H1 (cell line): Measurements from ENCODE around the gene MMP21. TPM values are rescaled to one million over a fixed set of nuclear protein-coding genes. Genes with fewer than 3 reads are reported as not detected.
A peak's percentile ranks its signal among the peaks of the same experiment; 100 is the strongest.

Experiments used
- CTCF ChIA-PET: fragments of 300-600 bp; sonication (Branson Sonifier 250); formaldehyde crosslinking; loops from one replicate; lab custom pipeline; 2021; ENCODE audit not compliant: partially characterized antibody; lab: Charles Lee
- POLR2A ChIA-PET: fragments of 300-600 bp; sonication (Branson Sonifier 250); formaldehyde crosslinking; loops from one replicate; lab custom pipeline; 2021; ENCODE audit warnings: inconsistent platforms; ENCODE audit not compliant: partially characterized antibody; lab: Charles Lee
- DNase-seq, 2 experiments: peaks; one replicate each; pipeline versions ENCODE4 v3.0.0 to v3.0.0-alpha.2; 2010 to 2022; ENCODE audit warnings: low spot score in 2 of 2, low read depth in 1 of 2, mixed read lengths in 1 of 2
- FAIRE-seq: peaks from 2 replicates; lab custom pipeline; 2011; peaks lifted over from hg19 to GRCh38; lab: Jason Lieb, UNC
- H2AFZ ChIP-seq: 2 replicates; pipeline ENCODE4 v1.8.1; 2012; ENCODE audit warnings: low read length, inconsistent platforms
- H2AK5ac ChIP-seq: 2 replicates; pipeline ENCODE4 v1.6.1; 2013; ENCODE audit warnings: low read depth, low read length
- H2BK120ac ChIP-seq: replicated peaks from 2 replicates; pipeline ENCODE3; 2013; ENCODE audit warnings: low read depth, low read length, inconsistent platforms
- H2BK12ac ChIP-seq: 2 replicates; pipeline ENCODE4 v1.6.1; 2013; ENCODE audit warnings: low read depth, low read length
- H2BK15ac ChIP-seq: 2 replicates; pipeline ENCODE4 v1.6.1; 2013; ENCODE audit warnings: low read length
- H2BK20ac ChIP-seq: 2 replicates; pipeline ENCODE4 v1.6.1; 2013; ENCODE audit warnings: low read length
- H2BK5ac ChIP-seq: 2 replicates; pipeline ENCODE4 v1.6.1; 2013; ENCODE audit warnings: low read depth, low read length
- H3K14ac ChIP-seq: 2 replicates; pipeline ENCODE4 v1.6.1; 2013; ENCODE audit warnings: inconsistent platforms; ENCODE audit not compliant: insufficient read length
- H3K18ac ChIP-seq: 2 replicates; pipeline ENCODE4 v1.6.1; 2013; ENCODE audit warnings: low read length; ENCODE audit errors: extremely low read depth
- H3K23ac ChIP-seq: 2 replicates; pipeline ENCODE4 v1.6.1; 2013; ENCODE audit warnings: inconsistent platforms; ENCODE audit not compliant: insufficient read length
- H3K23me2 ChIP-seq: 2 replicates; pipeline ENCODE4 v1.6.1; 2013; ENCODE audit warnings: low read depth, low read length
- H3K27ac ChIP-seq: 2 replicates; pipeline ENCODE4 v1.6.1; 2011; ENCODE audit warnings: low read depth, low read length, inconsistent platforms
- H3K27me3 ChIP-seq, 4 experiments: replicated peaks in 1 of 4; 1 replicate in 1 of 4; 2 replicates in 3 of 4; pipeline versions ENCODE4 v1.6.1 to v1.8.1; 2011 to 2013; ENCODE audit warnings: low read length in 3 of 4, mild to moderate bottlenecking in 3 of 4, inconsistent platforms in 2 of 4, mixed read lengths in 2 of 4, moderate library complexity in 1 of 4; ENCODE audit not compliant: control insufficient read depth in 3 of 4, insufficient read depth in 3 of 4; ENCODE audit errors: extremely low read depth in 1 of 4
- H3K36me3 ChIP-seq, 4 experiments: 2 replicates each; pipeline versions ENCODE4 v1.6.1 to v1.8.1; 2011 to 2013; ENCODE audit warnings: mild to moderate bottlenecking in 4 of 4, low read length in 3 of 4, moderate library complexity in 2 of 4, control low read depth in 1 of 4, inconsistent platforms in 1 of 4; ENCODE audit not compliant: insufficient read depth in 4 of 4, control insufficient read depth in 2 of 4
- H3K4ac ChIP-seq: replicated peaks from 2 replicates; pipeline ENCODE3; 2013; ENCODE audit warnings: low read length, low read depth, mixed read lengths, inconsistent platforms; ENCODE audit not compliant: insufficient read length
- H3K4me1 ChIP-seq, 4 experiments: replicated peaks in 1 of 4; 1 replicate in 1 of 4; 2 replicates in 3 of 4; pipeline versions ENCODE4 v1.6.1 to v1.8.1; 2011 to 2013; ENCODE audit warnings: low read length in 3 of 4, inconsistent platforms in 2 of 4, mixed read lengths in 1 of 4; ENCODE audit not compliant: insufficient read depth in 4 of 4, control insufficient read depth in 3 of 4
- H3K4me2 ChIP-seq, 2 experiments: 2 replicates each; pipeline versions ENCODE4 v1.6.1 to v1.8.1; 2011 to 2013; ENCODE audit warnings: low read depth in 2 of 2, low read length in 2 of 2, control low read depth in 1 of 2, inconsistent platforms in 1 of 2, mild to moderate bottlenecking in 1 of 2; ENCODE audit not compliant: insufficient read depth in 1 of 2
- H3K4me3 ChIP-seq, 4 experiments: fragments of 200-600, 300-600 bp in 1 of 4; sonication (generic), shearing (Covaris generic), sonication (Bioruptor Twin) in 1 of 4; 2 replicates each; pipeline versions ENCODE4 v1.5.1 to v1.8.1; 2011 to 2016; ENCODE audit warnings: low read length in 4 of 4, low read depth in 3 of 4, control low read depth in 2 of 4, inconsistent platforms in 2 of 4, mild to moderate bottlenecking in 2 of 4, mixed read lengths in 1 of 4, moderate library complexity in 1 of 4; ENCODE audit not compliant: insufficient read depth in 2 of 4; ENCODE audit errors: extremely low read depth in 1 of 4
- H3K56ac ChIP-seq: replicated peaks from 2 replicates; pipeline ENCODE3; 2013; ENCODE audit warnings: low read depth, mild to moderate bottlenecking, mixed read lengths, low read length, inconsistent platforms; ENCODE audit not compliant: insufficient read length
- H3K79me1 ChIP-seq: 2 replicates; pipeline ENCODE4 v1.6.1; 2013; ENCODE audit warnings: low read depth, low read length, control low read depth
- H3K79me2 ChIP-seq, 2 experiments: 2 replicates each; pipeline versions ENCODE4 v1.6.1 to v1.8.1; 2012 to 2013; ENCODE audit warnings: low read length in 2 of 2, mild to moderate bottlenecking in 2 of 2, inconsistent platforms in 1 of 2; ENCODE audit not compliant: insufficient read depth in 2 of 2, control insufficient read depth in 1 of 2
- H3K9ac ChIP-seq, 4 experiments: replicated peaks in 1 of 4; 1 replicate in 1 of 4; 2 replicates in 3 of 4; pipeline versions ENCODE4 v1.6.1 to v1.8.1; 2011 to 2013; ENCODE audit warnings: low read depth in 3 of 4, low read length in 3 of 4, control low read depth in 2 of 4, mild to moderate bottlenecking in 2 of 4, moderate library complexity in 2 of 4, inconsistent platforms in 1 of 4; ENCODE audit errors: extremely low read depth in 1 of 4
- H3K9me3 ChIP-seq, 2 experiments: 2 replicates each; pipeline versions ENCODE4 v1.6.1 to v1.8.1; 2012 to 2013; ENCODE audit warnings: mild to moderate bottlenecking in 2 of 2, moderate library complexity in 2 of 2, control low read depth in 1 of 2, inconsistent platforms in 1 of 2, low read depth in 1 of 2, low read length in 1 of 2, mixed read lengths in 1 of 2; ENCODE audit not compliant: insufficient read depth in 2 of 2
- H4K20me1 ChIP-seq, 2 experiments: replicated peaks in 1 of 2; 2 replicates each; pipeline versions ENCODE3 to v1.8.1; 2011 to 2013; ENCODE audit warnings: inconsistent platforms in 2 of 2, low read length in 2 of 2, mild to moderate bottlenecking in 1 of 2; ENCODE audit not compliant: insufficient read depth in 2 of 2, control insufficient read depth in 1 of 2
- H4K5ac ChIP-seq: 2 replicates; pipeline ENCODE4 v1.6.1; 2013; ENCODE audit warnings: low read length, low read depth, mixed read lengths, inconsistent platforms; ENCODE audit not compliant: insufficient read length
- H4K8ac ChIP-seq: 2 replicates; pipeline ENCODE4 v1.8.0; 2013; ENCODE audit warnings: mild to moderate bottlenecking, moderate library complexity, low read length, inconsistent platforms; ENCODE audit not compliant: insufficient read depth; ENCODE audit errors: extremely low read depth
- H4K91ac ChIP-seq: replicated peaks from 2 replicates; pipeline ENCODE3; 2013; ENCODE audit warnings: low read length, mixed read lengths, inconsistent platforms; ENCODE audit not compliant: insufficient read length
- CTCF ChIP-seq, 3 experiments: IDR thresholded peaks; 1 replicate in 2 of 3; 2 replicates in 1 of 3; pipeline versions ENCODE4 v1.5.1 to v1.6.1; 2011; ENCODE audit warnings: low read length in 3 of 3, mild to moderate bottlenecking in 3 of 3, inconsistent platforms in 2 of 3, low read depth in 1 of 3, moderate library complexity in 1 of 3; ENCODE audit not compliant: insufficient read depth in 1 of 3; ENCODE audit errors: control extremely low read depth in 1 of 3
- HDAC6 ChIP-seq: IDR thresholded peaks from one replicate; pipeline ENCODE4 v1.7.1; 2012; ENCODE audit warnings: low read depth, mild to moderate bottlenecking, inconsistent platforms, low read length, moderate library complexity
- KDM1A ChIP-seq: fragments of 200-600, 300-600 bp; sonication (generic); IDR thresholded peaks from 2 replicates; pipeline ENCODE4 v1.7.1; 2016; ENCODE audit warnings: mild to moderate bottlenecking, low read length, borderline replicate concordance
- KDM4A ChIP-seq: IDR thresholded peaks from one replicate; pipeline ENCODE4 v1.7.1; 2012; ENCODE audit warnings: low read depth, mild to moderate bottlenecking, moderate library complexity, low read length, inconsistent platforms; ENCODE audit not compliant: severe bottlenecking
- RBBP5 ChIP-seq: IDR thresholded peaks from 2 replicates; pipeline ENCODE4 v1.7.1; 2012; ENCODE audit warnings: low read depth, mild to moderate bottlenecking, inconsistent platforms, low read length, moderate library complexity, borderline replicate concordance
- RFX5 ChIP-seq: IDR thresholded peaks from 2 replicates; pipeline ENCODE4 v1.6.1; 2011; ENCODE audit warnings: low read depth, low read length, improper control_type of control experiment, borderline replicate concordance
- TBP ChIP-seq: IDR thresholded peaks from 2 replicates; pipeline ENCODE4 v1.6.1; 2011; ENCODE audit warnings: low read depth, low read length, improper control_type of control experiment
- YY1 ChIP-seq: IDR thresholded peaks from 2 replicates; pipeline ENCODE4 v1.6.1; 2011; ENCODE audit warnings: low read depth, mild to moderate bottlenecking, low read length
- WGBS, 2 experiments: shearing (Covaris generic) in 1 of 2; methylation state at CpG; one replicate each; pipeline versions ENCODE4 v1.1.6 to v1.1.7; 2013 to 2015; ENCODE audit warnings: low lambda C conversion rate in 2 of 2, mixed read lengths in 2 of 2, inconsistent platforms in 1 of 2, low coverage in 1 of 2, missing lambda C conversion rate in 1 of 2; ENCODE audit not compliant: insufficient replicate concordance in 2 of 2, insufficient coverage in 1 of 2, insufficient read length in 1 of 2; ENCODE audit errors: extremely low coverage in 1 of 2, missing lambda C conversion rate in 1 of 2; 5-methylcytosine and 5-hydroxymethylcytosine counted together
- polyA plus RNA-seq, 7 experiments: library from polyadenylated mRNA; depleted of rRNA in 3 of 7; stranded (reverse) in 5 of 7; unstranded in 2 of 7; fragments of >200 nt in 5 of 7; fragments of 200-250 nt in 2 of 7; gene quantifications; 1 replicate in 5 of 7; 2 replicates in 1 of 7; 4 replicates in 1 of 7; pipeline versions ENCODE4 v1.2.1 to v1.2.3, GENCODE V29; 2011 to 2013; ENCODE audit warnings: missing spikeins in 2 of 7, mixed read lengths in 2 of 7
- total RNA-seq: library from RNA; stranded (reverse); fragmentation: NEBNext Ultra II Directional; extraction: Animal tissue kit (Norgen Biotek cat#: 25700); gene quantifications from 2 replicates; pipeline ENCODE4 v1.2.1, GENCODE V29; 2021

The MMP21 gene
- total and polyA plus RNA-seq, 2 of the 8 experiments (the other 6 are each of a cell fraction or from before 2014, with no cell fraction given) = not detected

- Histone ChIP-seq H3K9ac (no peak overlapping the region), H4K8ac (no peak overlapping the region), H3K27ac (no peak overlapping the region), H3K27me3 (no peaks in the 10 kb centered on the region), H4K5ac (no peak overlapping the region), H2BK20ac (no peak overlapping the region), H3K23ac (no peak overlapping the region), H3K18ac (no peak overlapping the region), H2AK5ac (no peak overlapping the region), H3K14ac (no peak overlapping the region), H3K79me2 (no peaks in the 10 kb centered on the region), H3K79me1 (no peaks in the 10 kb centered on the region), H2BK120ac (no peak overlapping the region), H2BK15ac (no peak overlapping the region), H3K9me3 (no peaks in the 10 kb centered on the region), H3K4me3 (no peak overlapping the region), H2AFZ (no peak overlapping the region), H4K20me1 (peaks cover 0 to 9% of the 10 kb centered on the region in 2 experiments), H3K4ac (no peak overlapping the region), H2BK12ac (no peak overlapping the region), H3K23me2 (no peaks in the 10 kb centered on the region), H3K4me1 (peaks cover 0 to 7% (median 3%) of the 10 kb centered on the region in 4 experiments; a peak in 3 of 7 replicates), H4K91ac (no peak overlapping the region), H3K36me3 (peaks cover 2 to 53% (median 31%) of the 10 kb centered on the region in 4 experiments), H3K56ac (no peak overlapping the region), H2BK5ac (no peak overlapping the region), H3K4me2 (peak overlapping the region; percentile 20 to 31; a peak in 1 of 4 replicates)
- ChIA-PET CTCF (interaction anchor here (1.0 kb wide), 1 partner anchor 32 kb away, joined by 3 read pairs; no protein-coding TSS in a partner anchor), POLR2A (interaction anchor here (0.8 to 1.9 kb wide), 3 partner anchors 12 to 26 kb away, joined by 3 to 4 read pairs (median 4); no protein-coding TSS in a partner anchor)
- DNase-seq (no peak), FAIRE-seq (no peak)
- 90% methylated on average over 22 of the region's 24 CpGs; no CpG with 5 or more reads in 1 of the 2 experiments for WGBS, 2 experiments
- TF ChIP-seq TBP (no peak), RFX5 (no peak), YY1 (no peak), HDAC6 (no peak), KDM1A (no peak), CTCF (IDR thresholded peaks at IDR 0.05; ENCODE audit: control extremely low read depth in 1 of 3, insufficient read depth in 1 of 3, low read depth in 1 of 3, low read length in 3 of 3) (no peak), KDM4A (no peak), RBBP5 (no peak)
Observed at GRCh38 chr10:125762692-125763648, 12.7 kb downstream of the MMP21 start.
